Activated naive CD8-positive, alpha-beta T cell treated with anti-CD3 and anti-CD28 coated beads, Interleukin-2, amount 10 ng/mL, durations not matched to agents 7 days and 5 days (primary cell): ENCODE results near the gene C1QTNF6. TPM values are rescaled to one million over a fixed set of nuclear protein-coding genes. Genes with fewer than 3 reads are reported as not detected.
"Not testable (repeated sequence)": the region's sequence is repeated elsewhere in the genome, so short reads cannot be mapped to it uniquely, and the experiment has no call there.

Source experiments
- ATAC-seq: fragments of 150-1000 bp; cut with Tn5 transposase; one replicate; pipeline ENCODE4 v1.10.0; 2021; ENCODE audit warnings: low read depth, moderate library complexity
- POLR2A ChIA-PET: fragments of 350-600 bp; sonication (Branson Sonifier 250); formaldehyde crosslinking; loops from one replicate; lab custom pipeline; 2021; ENCODE audit warnings: antibody characterized with exemption; lab: Charles Lee
- DNase-seq: peaks from one replicate; pipeline ENCODE4 v3.0.0; 2021
- H3K27ac Mint-ChIP-seq: one replicate; pipeline ENCODE4 v1.8.0; 2022; ENCODE audit warnings: mild to moderate bottlenecking, mixed read lengths
- H3K27me3 Mint-ChIP-seq: one replicate; pipeline ENCODE4 v1.8.0; 2022; ENCODE audit warnings: mild to moderate bottlenecking, moderate library complexity, mixed read lengths
- H3K36me3 Mint-ChIP-seq: one replicate; pipeline ENCODE4 v1.8.0; 2021; ENCODE audit warnings: mild to moderate bottlenecking, mixed read lengths
- H3K4me1 Mint-ChIP-seq: one replicate; pipeline ENCODE4 v1.8.0; 2021; ENCODE audit warnings: mixed read lengths
- H3K4me3 Mint-ChIP-seq: one replicate; pipeline ENCODE4 v1.8.0; 2022; ENCODE audit warnings: mild to moderate bottlenecking, moderate library complexity, mixed read lengths
- H3K9me3 Mint-ChIP-seq: one replicate; pipeline ENCODE4 v1.8.0; 2021; ENCODE audit warnings: mixed read lengths
- total RNA-seq, 2 experiments: library from RNA; stranded (reverse); gene quantifications; one replicate each; pipeline ENCODE4 v1.2.3, GENCODE V29; 2021

C1QTNF6 gene
- total RNA-seq: 10 to 100 TPM; 15.2 to 15.7 TPM

GRCh38 chr22:37187891-37188761 is at the start of gene C1QTNF6:
Gene C1QTNF6 (minus strand): TSS chr22:37188247. CDS start chr22:37188213, 34 bp downstream.
- H3K4me3 Mint-ChIP-seq: peak within 1 kb of the TSS; percentile 30

GRCh38 chr22:37235897-37236607 is 48.0 kb upstream of the C1QTNF6 start:
- Mint-ChIP-seq H3K36me3 (peaks cover 76% of the 10 kb centered on the region), H3K27me3 (no peaks in the 10 kb centered on the region), H3K4me3 (peak overlapping the region; percentile 100), H3K4me1 (peaks cover 93% of the 10 kb centered on the region), H3K27ac (peak overlapping the region; percentile 100), H3K9me3 (no peaks in the 10 kb centered on the region)
- POLR2A ChIA-PET: interaction anchor here (11.0 kb wide), 1 partner anchor 15 kb away, joined by 327 read pairs; no protein-coding TSS in a partner anchor
- DNase-seq (no peak), ATAC-seq (no peak)

More at GRCh38 chr22:37187891-37188761, at the start of gene C1QTNF6:
- DNase-seq (peak; percentile 34), ATAC-seq (no peak)
- peak within 1 kb of the TSS; percentile 69 for H3K27ac Mint-ChIP-seq
- H3K36me3 Mint-ChIP-seq: peaks cover 10% of the 10 kb centered on the region
- peaks cover 48% of the 10 kb centered on the region for H3K4me1 Mint-ChIP-seq
- no peaks in the 10 kb centered on the region for H3K27me3 Mint-ChIP-seq
- H3K9me3 Mint-ChIP-seq: no peaks in the 10 kb centered on the region
- POLR2A ChIA-PET: interaction anchor here (1.0 to 2.4 kb wide), 4 partner anchors 9 to 109 kb away, joined by 4 to 12 read pairs (median 8); no protein-coding TSS in a partner anchor

GRCh38 chr22:37234736-37235711 is 47.0 kb upstream of the C1QTNF6 start:
- Mint-ChIP-seq H3K4me1 (peaks cover 93% of the 10 kb centered on the region), H3K27me3 (no peaks in the 10 kb centered on the region), H3K4me3 (peak overlapping the region; percentile 100), H3K36me3 (peaks cover 69% of the 10 kb centered on the region), H3K9me3 (no peaks in the 10 kb centered on the region), H3K27ac (peak overlapping the region; percentile 100)
- peak; percentile 32 for DNase-seq
- POLR2A ChIA-PET: interaction anchor here (2.5 to 7.6 kb wide), 2 partner anchors 7 to 12 kb away, joined by 11 to 424 read pairs; partner anchors contain the start of gene RAC2
- ATAC-seq: no peak

- DNase-seq (peak; percentile 49), ATAC-seq (no peak)
- peaks cover 93% of the 10 kb centered on the region for H3K4me1 Mint-ChIP-seq
- POLR2A ChIA-PET: interaction anchor here (2.5 to 7.6 kb wide), 2 partner anchors 8 to 11 kb away, joined by 11 to 424 read pairs; partner anchors contain the start of gene RAC2
- no peaks in the 10 kb centered on the region for H3K27me3 Mint-ChIP-seq
- no peaks in the 10 kb centered on the region for H3K9me3 Mint-ChIP-seq
- H3K4me3 Mint-ChIP-seq: peak overlapping the region; percentile 100
- H3K27ac Mint-ChIP-seq: peak overlapping the region; percentile 100
- H3K36me3 Mint-ChIP-seq: peaks cover 72% of the 10 kb centered on the region
These were observed 45.9 kb upstream of the C1QTNF6 start for GRCh38 chr22:37233751-37234631.

GRCh38 chr22:37233371-37233750 is 45.3 kb upstream of the C1QTNF6 start:
- POLR2A ChIA-PET: interaction anchor here (2.5 to 7.6 kb wide), 2 partner anchors 8 to 11 kb away, joined by 11 to 424 read pairs; partner anchors contain the start of gene RAC2
- not testable (repeated sequence) for H3K9me3 Mint-ChIP-seq, ATAC-seq, H3K27me3 Mint-ChIP-seq, DNase-seq
- Mint-ChIP-seq H3K36me3 (peaks cover 74% of the 10 kb centered on the region), H3K4me1 (peaks cover 93% of the 10 kb centered on the region), H3K27ac (peak overlapping the region; percentile 100), H3K4me3 (peak overlapping the region; percentile 100)

GRCh38 chr22:37232140-37232998 is 44.3 kb upstream of the C1QTNF6 start:
- no peaks in the 10 kb centered on the region for H3K27me3 Mint-ChIP-seq
- H3K4me3 Mint-ChIP-seq: peak overlapping the region; percentile 84
- ATAC-seq (no peak), DNase-seq (peak; percentile 57)
- H3K36me3 Mint-ChIP-seq: peaks cover 69% of the 10 kb centered on the region
- H3K27ac Mint-ChIP-seq: peak overlapping the region; percentile 99
- POLR2A ChIA-PET: interaction anchor here (1.6 to 7.6 kb wide), 5 partner anchors 9 to 83 kb away, joined by 6 to 424 read pairs (median 12); partner anchors contain the start of genes IL2RB and RAC2
- no peaks in the 10 kb centered on the region for H3K9me3 Mint-ChIP-seq
- H3K4me1 Mint-ChIP-seq: peaks cover 91% of the 10 kb centered on the region

GRCh38 chr22:37231406-37232139 is 43.5 kb upstream of the C1QTNF6 start:
- peak; percentile 67 for DNase-seq
- H3K36me3 Mint-ChIP-seq: peaks cover 64% of the 10 kb centered on the region
- peak overlapping the region; percentile 99 for H3K27ac Mint-ChIP-seq
- peaks cover 85% of the 10 kb centered on the region for H3K4me1 Mint-ChIP-seq
- H3K27me3 Mint-ChIP-seq: no peaks in the 10 kb centered on the region
- H3K4me3 Mint-ChIP-seq: peak overlapping the region; percentile 84
- ATAC-seq: no peak
- no peaks in the 10 kb centered on the region for H3K9me3 Mint-ChIP-seq
- POLR2A ChIA-PET: interaction anchor here (1.3 to 7.6 kb wide), 6 partner anchors 9 to 82 kb away, joined by 4 to 424 read pairs (median 10); partner anchors contain the start of genes CYTH4, IL2RB and RAC2

GRCh38 chr22:37230673-37231405 is 42.8 kb upstream of the C1QTNF6 start:
- H3K36me3 Mint-ChIP-seq: peaks cover 64% of the 10 kb centered on the region
- H3K9me3 Mint-ChIP-seq: no peaks in the 10 kb centered on the region
- DNase-seq (peak; percentile 68), ATAC-seq (peak; percentile 20)
- no peaks in the 10 kb centered on the region for H3K27me3 Mint-ChIP-seq
- POLR2A ChIA-PET: interaction anchor here (0.8 to 7.6 kb wide), 11 partner anchors 9 to 255 kb away, joined by 3 to 424 read pairs (median 9); partner anchors contain the start of genes CYTH4, IL2RB, MFNG and RAC2
- H3K4me1 Mint-ChIP-seq: peaks cover 85% of the 10 kb centered on the region
- H3K4me3 Mint-ChIP-seq: peak overlapping the region; percentile 84
- peak overlapping the region; percentile 99 for H3K27ac Mint-ChIP-seq

- peak overlapping the region; percentile 99 for H3K27ac Mint-ChIP-seq
- H3K4me1 Mint-ChIP-seq: peaks cover 85% of the 10 kb centered on the region
- no peaks in the 10 kb centered on the region for H3K9me3 Mint-ChIP-seq
- H3K36me3 Mint-ChIP-seq: peaks cover 65% of the 10 kb centered on the region
- ATAC-seq: peak; percentile 59
- H3K27me3 Mint-ChIP-seq: no peaks in the 10 kb centered on the region
- H3K4me3 Mint-ChIP-seq: peak overlapping the region; percentile 84
- POLR2A ChIA-PET: interaction anchor here (0.6 to 7.6 kb wide), 16 partner anchors 8 to 805 kb away, joined by 3 to 424 read pairs (median 6); partner anchors contain the start of genes CYTH4, IFT27, IL2RB and MFNG
- DNase-seq: peak; percentile 84
These were observed 42.0 kb upstream of the C1QTNF6 start for GRCh38 chr22:37229805-37230672.
